HG02970 (cell line): Measurements from ENCODE around the gene UEVLD.

Source experiments
- ATAC-seq: cut with Tn5 transposase; IDR thresholded peaks from one replicate; pipeline ENCODE4 v1.9.1; 2021; ENCODE audit warnings: mild to moderate bottlenecking, moderate library complexity, moderate number of reproducible peaks; ENCODE audit not compliant: unreplicated experiment, low FRiP score

Gene UEVLD

GRCh38 chr11:18521122-18521521 lies 67.4 kb downstream of the UEVLD start:
- ATAC-seq = no peak

DNA sequence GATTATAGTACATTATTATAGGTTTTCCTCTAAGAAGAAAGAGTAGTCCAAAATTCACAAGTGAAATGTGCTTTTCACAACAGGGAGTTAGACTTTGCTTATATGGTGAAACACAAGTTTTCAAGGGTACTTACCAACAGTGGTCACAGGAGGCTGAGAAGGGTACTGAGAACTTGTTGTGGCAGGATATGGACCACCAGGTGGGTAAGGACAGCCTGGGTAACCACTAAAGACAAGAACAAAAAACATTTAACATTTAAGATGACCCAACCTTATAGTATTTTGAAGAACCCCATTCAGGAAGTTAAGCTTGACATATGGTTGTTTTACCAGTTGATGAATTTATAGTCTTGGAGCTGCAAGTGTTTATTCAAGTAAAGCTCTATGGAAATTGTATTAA lies 86.2 kb downstream of the UEVLD start:
- no peak for ATAC-seq

- ATAC-seq = no peak
Measured at GRCh38 chr11:18501629-18502028, 86.9 kb downstream of the UEVLD start.

DNA sequence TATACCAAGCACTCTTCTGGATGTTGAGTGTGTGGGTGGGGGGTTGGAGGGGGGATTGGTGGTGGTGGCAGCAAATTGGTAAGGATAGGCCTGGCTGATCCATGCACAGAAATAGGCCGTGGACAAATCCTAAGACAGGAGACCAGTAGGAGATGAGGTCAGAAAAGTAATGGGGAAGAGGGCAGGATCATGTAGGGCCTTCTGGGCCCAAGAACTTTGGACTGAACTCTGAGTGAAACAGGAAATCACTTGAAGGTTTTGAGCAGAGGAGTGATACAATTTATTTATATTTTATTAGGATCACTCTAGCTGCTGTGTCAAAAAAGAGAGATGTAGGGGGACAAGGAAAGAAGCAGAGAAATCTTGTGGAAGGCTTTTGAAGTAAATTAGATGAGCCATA lies 90.5 kb downstream of the UEVLD start:
- no peak for ATAC-seq

- no peak for ATAC-seq
Measured at GRCh38 chr11:18495703-18496102, 92.8 kb downstream of the UEVLD start.

- ATAC-seq = no peak
Measured at GRCh38 chr11:18495271-18495670, 93.3 kb downstream of the UEVLD start.

GRCh38 chr11:18493310-18493709 lies 95.2 kb downstream of the UEVLD start:
- no peak for ATAC-seq

- ATAC-seq = no peak
Measured at GRCh38 chr11:18492888-18493287, 95.6 kb downstream of the UEVLD start.

DNA sequence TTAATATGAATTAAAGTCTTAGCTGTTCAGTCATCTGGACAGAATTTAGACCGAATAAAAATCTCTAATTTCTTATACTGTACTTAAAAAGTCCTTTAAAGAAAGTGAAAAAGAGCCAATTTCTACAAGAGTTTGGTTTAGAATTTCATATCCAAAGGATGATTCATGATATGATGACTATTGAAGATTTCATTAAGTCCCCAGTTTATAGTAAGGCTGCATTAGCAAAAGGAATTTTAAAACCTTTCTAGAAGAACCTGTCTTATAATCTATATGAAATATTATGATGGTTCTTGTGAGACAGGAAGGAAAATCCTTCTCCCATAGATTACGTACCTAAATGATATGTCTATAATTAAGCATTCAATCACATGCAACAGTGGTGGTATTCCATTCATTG lies 96.6 kb downstream of the UEVLD start:
- ATAC-seq = no peak

- no peak for ATAC-seq
Measured at GRCh38 chr11:18490736-18491485, 97.6 kb downstream of the UEVLD start.

DNA sequence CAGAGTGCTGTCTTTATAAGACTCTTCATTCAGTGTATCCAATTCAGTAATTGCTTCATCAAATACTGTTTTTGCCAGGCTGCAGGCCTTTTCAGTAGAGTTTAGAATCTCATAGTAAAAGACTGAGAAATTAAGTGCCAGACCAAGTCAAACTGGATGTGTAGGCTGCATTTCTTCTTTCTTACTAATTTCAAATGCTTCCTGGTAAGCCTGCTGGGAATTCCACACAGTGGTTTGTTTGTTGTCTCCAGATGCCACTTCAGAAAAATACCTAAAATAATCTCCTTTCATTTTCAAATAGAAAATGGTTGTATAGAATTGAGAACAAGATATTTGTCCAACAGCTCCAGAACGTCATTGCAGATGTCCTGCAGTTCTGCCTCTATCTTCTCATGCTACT lies 98.2 kb downstream of the UEVLD start:
- no peak for ATAC-seq

DNA sequence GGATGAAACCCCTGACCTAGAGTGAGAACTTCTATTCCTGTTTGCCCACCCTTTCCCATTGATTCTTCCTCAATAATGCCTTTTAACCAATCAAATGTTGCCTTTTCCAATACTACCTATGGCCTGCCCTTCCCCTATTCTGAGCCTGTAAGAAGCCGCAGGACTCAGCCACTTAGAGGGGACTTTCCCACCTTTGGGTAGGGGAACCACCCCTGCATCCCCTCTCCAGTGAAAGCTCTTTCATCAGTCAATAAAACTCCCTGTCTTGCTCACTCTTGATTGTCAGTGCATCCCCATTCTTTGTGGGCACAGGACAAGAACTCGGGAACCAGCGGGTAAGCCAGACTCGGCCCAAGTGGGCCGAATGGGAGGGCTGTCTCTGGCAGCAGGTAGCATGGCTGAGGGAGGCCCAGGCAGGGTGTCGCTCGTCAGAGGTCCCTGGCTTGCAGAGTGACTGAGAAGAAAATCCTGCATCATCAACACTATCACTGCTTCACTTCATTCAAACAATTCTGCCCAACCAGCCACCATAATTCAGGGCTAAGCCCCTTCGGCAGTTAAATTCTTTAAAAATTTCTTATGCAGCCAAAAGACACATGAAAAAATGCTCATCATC lies 102.5 kb downstream of the UEVLD start:
- no peak for ATAC-seq
